GM18498 (cell line): Measurements from ENCODE around the gene LENEP.

Source experiments
- ATAC-seq: cut with Tn5 transposase; IDR thresholded peaks from one replicate; pipeline ENCODE4 v1.9.1; 2021; ENCODE audit warnings: mild to moderate bottlenecking, moderate library complexity; ENCODE audit not compliant: unreplicated experiment

Gene LENEP

GRCh38 chr1:154960446-154961136, 32.8 kb upstream of the LENEP start:
- no peak for ATAC-seq

GRCh38 chr1:154961207-154962155, 31.9 kb upstream of the LENEP start, which contains the start of gene PYGO2:
TSS of gene PYGO2 (minus strand) at chr1:154961782. CDS start at chr1:154961576, 206 bp downstream.
- peak; percentile 78 for ATAC-seq

- ATAC-seq: peak; percentile 2
Measured at GRCh38 chr1:154962156-154962749, 31.1 kb upstream of the LENEP start.

- no peak for ATAC-seq
Measured at GRCh38 chr1:154962795-154963330, 30.5 kb upstream of the LENEP start.

- ATAC-seq: no peak
Measured at GRCh38 chr1:154963643-154964042, 29.7 kb upstream of the LENEP start.

- ATAC-seq: no peak
Measured at GRCh38 chr1:154964359-154964758, 29.0 kb upstream of the LENEP start.

- ATAC-seq: no peak
Measured at GRCh38 chr1:154966111-154966510, 27.3 kb upstream of the LENEP start.

GRCh38 chr1:154967331-154967950, 25.9 kb upstream of the LENEP start:
- no peak for ATAC-seq

- no peak for ATAC-seq
Measured at GRCh38 chr1:154968731-154969130, 24.7 kb upstream of the LENEP start.

- ATAC-seq: no peak
Measured at GRCh38 chr1:154969246-154969645, 24.1 kb upstream of the LENEP start.

GRCh38 chr1:154969860-154970452, 23.4 kb upstream of the LENEP start:
- no peak for ATAC-seq

GRCh38 chr1:154970631-154971340, 22.6 kb upstream of the LENEP start, which contains the start of gene SHC1:
TSS of gene SHC1 (minus strand) at chr1:154970747. CDS start at chr1:154970526, 221 bp downstream.
- no peak for ATAC-seq

GRCh38 chr1:154971341-154971998, 21.9 kb upstream of the LENEP start:
- ATAC-seq: no peak

- ATAC-seq: no peak
Measured at GRCh38 chr1:154972213-154972516, 21.2 kb upstream of the LENEP start.

GRCh38 chr1:154972517-154973343, 20.7 kb upstream of the LENEP start:
- no peak for ATAC-seq

- ATAC-seq: peak; percentile 25
Measured at GRCh38 chr1:154973344-154974101, 19.9 kb upstream of the LENEP start.

- ATAC-seq: peak; percentile 76
Measured at GRCh38 chr1:154974102-154974807, 19.1 kb upstream of the LENEP start, which contains the start of gene CKS1B. TSS of gene CKS1B (plus strand) at chr1:154974681. CDS start at chr1:154974746, 65 bp downstream.
